ENCODE data around the gene ATOSA. TPM values are rescaled to one million over a fixed set of nuclear protein-coding genes. Genes with fewer than 3 reads are reported as not detected.
A peak's percentile ranks its signal among the peaks of the same experiment; 100 is the strongest.

ATOSA gene
- total RNA-seq, 1 experiment from 2014 or later, result 5.3 TPM

- no peak for DNase-seq (ENCODE audit: low spot score)
Observed at GRCh38 chr15:52683580-52683979, 4.4 kb upstream of the ATOSA start.

- peak; percentile 22 for DNase-seq (ENCODE audit: low spot score)
Observed at GRCh38 chr15:52682781-52683180, 3.6 kb upstream of the ATOSA start.

- no peak for DNase-seq (ENCODE audit: low spot score)
Observed at GRCh38 chr15:52682200-52682599, 3.0 kb upstream of the ATOSA start.

- DNase-seq (ENCODE audit: low spot score), result no peak
Observed at GRCh38 chr15:52681441-52681840, 2.3 kb upstream of the ATOSA start.

- DNase-seq (ENCODE audit: low spot score), result no peak
Observed at GRCh38 chr15:52680761-52681160, 1.6 kb upstream of the ATOSA start.

- peak; percentile 17 for DNase-seq (ENCODE audit: low spot score)
Observed at GRCh38 chr15:52680041-52680391, 828 bp upstream of the ATOSA start.

- DNase-seq (ENCODE audit: low spot score), result peak; percentile 79
Observed at GRCh38 chr15:52678468-52679231, 538 bp downstream of the ATOSA start.

GRCh38 chr15:52677593-52678467 is 1.4 kb downstream of the ATOSA start:
- peak; percentile 45 for DNase-seq (ENCODE audit: low spot score)

GRCh38 chr15:52674831-52675230 is 4.4 kb downstream of the ATOSA start:
- no peak for DNase-seq (ENCODE audit: low spot score)

- DNase-seq (ENCODE audit: low spot score), result no peak
Observed at GRCh38 chr15:52673734-52674133, 5.5 kb downstream of the ATOSA start.

- no peak for DNase-seq (ENCODE audit: low spot score)
Observed at GRCh38 chr15:52673312-52673711, 5.9 kb downstream of the ATOSA start.

- DNase-seq (ENCODE audit: low spot score), result no peak
Observed at GRCh38 chr15:52672661-52673060, 6.5 kb downstream of the ATOSA start.

GRCh38 chr15:52670087-52670486 is 9.1 kb downstream of the ATOSA start:
- no peak for DNase-seq (ENCODE audit: low spot score)

GRCh38 chr15:52668133-52668532 is 11.1 kb downstream of the ATOSA start:
- no peak for DNase-seq (ENCODE audit: low spot score)

GRCh38 chr15:52667597-52667996 is 11.6 kb downstream of the ATOSA start:
- no peak for DNase-seq (ENCODE audit: low spot score)

GRCh38 chr15:52663536-52664294 is 15.5 kb downstream of the ATOSA start:
- no peak for DNase-seq (ENCODE audit: low spot score)

- DNase-seq (ENCODE audit: low spot score), result no peak
Observed at GRCh38 chr15:52661909-52662308, 17.3 kb downstream of the ATOSA start.

- DNase-seq (ENCODE audit: low spot score), result no peak
Observed at GRCh38 chr15:52660192-52660591, 19.0 kb downstream of the ATOSA start.

GRCh38 chr15:52658955-52659354 is 20.2 kb downstream of the ATOSA start:
- DNase-seq (ENCODE audit: low spot score), result no peak

- no peak for DNase-seq (ENCODE audit: low spot score)
Observed at GRCh38 chr15:52657338-52657737, 21.9 kb downstream of the ATOSA start.

- DNase-seq (ENCODE audit: low spot score), result no peak
Observed at GRCh38 chr15:52656412-52656811, 22.8 kb downstream of the ATOSA start.

GRCh38 chr15:52653431-52653964 is 25.7 kb downstream of the ATOSA start:
- peak; percentile 76 for DNase-seq (ENCODE audit: low spot score)
